Left cardiac atrium (tissue), 4 donors: ENCODE measurements around the gene GABRA4. TPM values are rescaled to one million over a fixed set of nuclear protein-coding genes. Genes with fewer than 3 reads are reported as not detected.
A peak's percentile ranks its signal among the peaks of the same experiment; 100 is the strongest.

Experiments used
- ATAC-seq, 2 donors: fragments of 200-7000 bp; cut with Tn5 transposase; one replicate each; pipeline ENCODE4 v1.9.1; 2020; ENCODE audit warnings: mild to moderate bottlenecking in 2 of 2, moderate library complexity in 2 of 2
- DNase-seq: peaks from one replicate; pipeline ENCODE4 v3.0.0-alpha.2; 2020
- intact Hi-C, 2 donors: fragments of 100-400 bp; cut with DNase I; formaldehyde crosslinking; loops; one replicate each; pipeline versions ENCODE4 v1.14.1 to v1.15.1; 2022 to 2023
- total RNA-seq, 2 donors: library from RNA; stranded (reverse); fragmentation: NEBNext Ultra II Directional; extraction: Animal tissue kit (Norgen Biotek cat#: 25700); gene quantifications; one replicate each; pipeline ENCODE4 v1.2.1, GENCODE V29; 2021
- donor health status: DM: no; HTN: yes; CAD: no.
- donor health status: DM: no; HTN: yes; CAD: no; lungs with severe emphysema.
- donor health status: DM: yes; HTN: yes; CAD: no.
- donor health status: Dilated cardiomyopathy.

The GABRA4 gene
- total RNA-seq, 2 donors from 2014 or later, result 2.1 to 2.5 TPM

GRCh38 chr4:46944345-46944744 is 49.0 kb downstream of the GABRA4 start:
- intact Hi-C loops, result no loop called here
- no peak for ATAC-seq

GRCh38 chr4:46937493-46937892 is 55.9 kb downstream of the GABRA4 start:
- DNase-seq (no peak), ATAC-seq (no peak)
- intact Hi-C loops, result loop anchor here in 1 of 2 donors (10.0 kb wide), 1 partner anchor 187 kb away; no protein-coding TSS in a partner anchor

More at GRCh38 chr4:46944345-46944744, 49.0 kb downstream of the GABRA4 start:
- no peak for DNase-seq

- intact Hi-C loops, result loop anchor here in 1 of 2 donors (5.0 to 10.0 kb wide), 2 partner anchors 190 to 448 kb away; no protein-coding TSS in a partner anchor
Measured at GRCh38 chr4:46934726-46935125, 58.7 kb downstream of the GABRA4 start.

GRCh38 chr4:46933686-46934085 is 59.7 kb downstream of the GABRA4 start:
- DNase-seq, result no peak
- no peak for ATAC-seq
- intact Hi-C loops, result loop anchor here in 1 of 2 donors (2.0 to 10.0 kb wide), 3 partner anchors 99 to 449 kb away; no protein-coding TSS in a partner anchor

More at GRCh38 chr4:46934726-46935125, 58.7 kb downstream of the GABRA4 start:
- no peak for DNase-seq
- no peak for ATAC-seq

- intact Hi-C loops, result loop anchor here in 1 of 2 donors (2.0 to 10.0 kb wide), 3 partner anchors 101 to 450 kb away; no protein-coding TSS in a partner anchor
- ATAC-seq (peak; percentile 76 to 84), DNase-seq (peak; percentile 24)
Measured at GRCh38 chr4:46931981-46932380, 61.4 kb downstream of the GABRA4 start.

- no peak for ATAC-seq
- intact Hi-C loops, result loop anchor here in 1 of 2 donors (5.0 to 10.0 kb wide), 2 partner anchors 194 to 451 kb away; no protein-coding TSS in a partner anchor
Measured at GRCh38 chr4:46930891-46931290, 62.5 kb downstream of the GABRA4 start.

GRCh38 chr4:46927201-46927600 is 66.2 kb downstream of the GABRA4 start:
- intact Hi-C loops, result no loop called here
- DNase-seq, result no peak
- no peak for ATAC-seq

More at GRCh38 chr4:46930891-46931290, 62.5 kb downstream of the GABRA4 start:
- DNase-seq, result no peak

- intact Hi-C loops, result no loop called here
- ATAC-seq (no peak), DNase-seq (no peak)
Measured at GRCh38 chr4:46924789-46925529, 68.4 kb downstream of the GABRA4 start.

- intact Hi-C loops, result no loop called here
Measured at GRCh38 chr4:46922205-46922604, 71.2 kb downstream of the GABRA4 start.

GRCh38 chr4:46909078-46909477 is 84.3 kb downstream of the GABRA4 start, which contains the start of gene COX7B2:
Gene COX7B2 (minus strand): TSS chr4:46909245. CDS start chr4:46735192, 174,053 bp downstream.
- DNase-seq (no peak), ATAC-seq (no peak)
- intact Hi-C loops, result no loop called here

More at GRCh38 chr4:46922205-46922604, 71.2 kb downstream of the GABRA4 start:
- DNase-seq (no peak), ATAC-seq (no peak)

GRCh38 chr4:46908148-46908547 is 85.2 kb downstream of the GABRA4 start:
- DNase-seq, result no peak
- intact Hi-C loops, result no loop called here
- no peak for ATAC-seq

GRCh38 chr4:46900082-46900481 is 93.3 kb downstream of the GABRA4 start:
- ATAC-seq (no peak), DNase-seq (no peak)
- intact Hi-C loops, result no loop called here

GRCh38 chr4:46894826-46895225 is 98.6 kb downstream of the GABRA4 start:
- ATAC-seq (no peak), DNase-seq (no peak)
- intact Hi-C loops, result no loop called here

GRCh38 chr4:46890056-46890455 is 103.3 kb downstream of the GABRA4 start:
- intact Hi-C loops, result no loop called here
- no peak for ATAC-seq

GRCh38 chr4:46889410-46889809 is 104.0 kb downstream of the GABRA4 start:
- no peak for DNase-seq
- ATAC-seq, result no peak
- intact Hi-C loops, result no loop called here

More at GRCh38 chr4:46890056-46890455, 103.3 kb downstream of the GABRA4 start:
- DNase-seq, result no peak

- no peak for DNase-seq
- ATAC-seq, result no peak
- intact Hi-C loops, result no loop called here
Measured at GRCh38 chr4:46886711-46887110, 106.7 kb downstream of the GABRA4 start.

- ATAC-seq (no peak), DNase-seq (no peak)
- intact Hi-C loops, result loop anchor here in 1 of 2 donors (10.0 kb wide), 1 partner anchor 704 kb away; no protein-coding TSS in a partner anchor
Measured at GRCh38 chr4:46878641-46879040, 114.7 kb downstream of the GABRA4 start.

- DNase-seq, result no peak
- intact Hi-C loops, result loop anchor here in 1 of 2 donors (10.0 kb wide), 1 partner anchor 700 kb away; no protein-coding TSS in a partner anchor
- no peak for ATAC-seq
Measured at GRCh38 chr4:46874811-46875210, 118.6 kb downstream of the GABRA4 start.

- ATAC-seq (no peak), DNase-seq (no peak)
- intact Hi-C loops, result loop anchor here in 1 of 2 donors (10.0 kb wide), 1 partner anchor 696 kb away; no protein-coding TSS in a partner anchor
Measured at GRCh38 chr4:46870411-46870810, 123.0 kb downstream of the GABRA4 start.
